Fibroblast of lung (primary cell): ENCODE measurements around the gene SIK2. TPM values are rescaled to one million over a fixed set of nuclear protein-coding genes. Genes with fewer than 3 reads are reported as not detected.

Experiments used
- DNase-seq, 2 donors: peaks; one replicate each; pipeline versions ENCODE4 v3.0.0 to v3.0.0-alpha.2; 2010; ENCODE audit warnings: low read depth in 2 of 2
- H2AFZ ChIP-seq: 2 replicates; pipeline ENCODE4 v1.5.1; 2012; ENCODE audit warnings: low read length, control low read depth, inconsistent platforms
- H3K27ac ChIP-seq: 2 replicates; pipeline ENCODE4 v1.5.1; 2011; ENCODE audit warnings: low read length, control low read depth; ENCODE audit not compliant: insufficient read depth
- H3K27me3 ChIP-seq: 2 replicates; pipeline ENCODE4 v1.5.1; 2011; ENCODE audit warnings: mild to moderate bottlenecking, low read length; ENCODE audit not compliant: control insufficient read depth, insufficient read depth
- H3K36me3 ChIP-seq: 2 replicates; pipeline ENCODE4 v1.5.1; 2011; ENCODE audit warnings: low read length; ENCODE audit not compliant: control insufficient read depth, insufficient read depth
- H3K4me1 ChIP-seq: 2 replicates; pipeline ENCODE4 v1.5.1; 2011; ENCODE audit warnings: low read length; ENCODE audit not compliant: control insufficient read depth, insufficient read depth; ENCODE audit errors: extremely low read depth
- H3K4me2 ChIP-seq: 2 replicates; pipeline ENCODE4 v1.5.1; 2011; ENCODE audit warnings: low read length, control low read depth; ENCODE audit not compliant: insufficient read depth; ENCODE audit errors: extremely low read depth
- H3K4me3 ChIP-seq, 4 experiments: fragments of 200-600 bp in 1 of 4; sonication (generic) in 1 of 4; replicated peaks in 1 of 4; 2 replicates each; pipeline ENCODE4 v1.5.1; 2011 to 2016; ENCODE audit warnings: low read length in 4 of 4, low read depth in 3 of 4, mild to moderate bottlenecking in 3 of 4, control low read depth in 2 of 4, inconsistent platforms in 1 of 4, mixed read lengths in 1 of 4; ENCODE audit not compliant: insufficient read depth in 1 of 4; ENCODE audit errors: control extremely low read depth in 1 of 4
- H3K79me2 ChIP-seq: 2 replicates; pipeline ENCODE4 v1.5.1; 2012; ENCODE audit warnings: mild to moderate bottlenecking, low read length, inconsistent platforms; ENCODE audit not compliant: control insufficient read depth, insufficient read depth
- H3K9ac ChIP-seq: 2 replicates; pipeline ENCODE4 v1.5.1; 2011; ENCODE audit warnings: mild to moderate bottlenecking, low read length, control low read depth; ENCODE audit not compliant: insufficient read depth
- H3K9me3 ChIP-seq: 2 replicates; pipeline ENCODE4 v1.5.1; 2012; ENCODE audit warnings: low read depth, low read length; ENCODE audit not compliant: control insufficient read depth, insufficient read depth
- H4K20me1 ChIP-seq: 2 replicates; pipeline ENCODE4 v1.5.1; 2011; ENCODE audit warnings: low read length; ENCODE audit not compliant: control insufficient read depth, insufficient read depth; ENCODE audit errors: extremely low read depth
- EZH2 ChIP-seq: IDR thresholded peaks from 2 replicates; pipeline ENCODE4 v1.5.1; 2012; ENCODE audit warnings: low read length, control low read depth, mild to moderate bottlenecking; ENCODE audit errors: missing control alignments
- polyA plus RNA-seq, 2 donors: library from polyadenylated mRNA; depleted of rRNA in 1 of 2; stranded (reverse) in 1 of 2; unstranded in 1 of 2; fragments of >200 nt; gene quantifications; 2 replicates each; pipeline ENCODE4 v1.2.1, GENCODE V29; 2011 to 2012; ENCODE audit warnings: missing spikeins in 1 of 2
- total RNA-seq: library from RNA; depleted of rRNA; stranded (reverse); fragments of >200 nt; gene quantifications from 2 replicates; pipeline ENCODE4 v1.2.1, GENCODE V29; 2014
- TF ChIP-seq, protein P1 (sequence below), 2 donors: IDR thresholded peaks in 1 of 2; conservative IDR thresholded peaks in 1 of 2; 1 replicate in 1 of 2; 2 replicates in 1 of 2; pipeline ENCODE4 v1.5.1; 2011 to 2012; ENCODE audit warnings: low read length in 2 of 2, control low read depth in 1 of 2, inconsistent platforms in 1 of 2, low read depth in 1 of 2, mild to moderate bottlenecking in 1 of 2

Gene SIK2
- total and polyA plus RNA-seq, 2 donors (not counting 1 experiment from before 2014, with no cell fraction given) = 16.3 to 19.3 TPM

DNA sequence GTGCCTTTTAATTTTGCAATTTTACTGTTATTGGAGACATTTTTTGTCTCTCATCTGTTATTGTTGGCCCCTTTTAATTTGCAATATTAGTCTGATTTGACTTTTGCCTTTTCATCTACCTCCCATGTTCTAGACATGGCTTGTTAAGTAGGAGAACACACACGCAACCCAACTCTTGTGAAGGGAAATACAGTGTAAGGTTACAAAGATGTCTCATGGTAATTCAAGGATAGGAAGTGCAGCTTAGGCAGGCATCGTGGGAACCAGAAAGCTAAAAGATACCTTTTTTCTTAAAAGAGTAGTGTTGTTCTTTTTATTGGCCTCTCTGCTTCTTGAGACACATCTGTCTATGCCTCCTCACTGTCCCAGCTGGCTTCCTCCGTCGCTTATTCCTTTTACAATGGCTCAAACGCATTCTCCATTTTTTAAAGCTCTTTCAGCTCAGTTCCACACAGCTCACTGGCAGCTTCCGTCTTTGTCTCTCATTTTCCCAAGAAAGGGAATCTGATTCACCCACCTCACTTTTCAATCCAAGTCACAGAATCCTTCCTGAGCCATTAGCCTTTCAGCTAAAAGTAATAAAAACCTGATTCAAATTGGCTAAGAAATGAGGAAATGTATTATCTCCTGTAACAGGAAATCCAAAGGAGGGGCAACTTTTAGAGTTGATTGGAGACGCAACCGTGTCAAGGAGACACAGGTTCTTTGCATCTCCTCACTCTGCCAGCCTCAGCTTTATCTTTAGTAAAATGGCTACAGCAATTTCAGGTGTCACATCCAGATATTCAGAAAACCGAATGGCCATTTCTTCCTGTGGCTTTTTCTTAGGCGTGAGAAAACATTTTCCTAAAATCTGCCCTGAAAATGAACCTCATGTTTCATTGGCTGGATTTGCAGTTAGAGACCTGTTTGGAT, 57.2 kb downstream of the SIK2 start:
- Histone ChIP-seq H3K9ac (no peak overlapping the region), H3K4me2 (no peak overlapping the region), H2AFZ (no peak overlapping the region), H3K4me1 (no peaks in the 10 kb centered on the region), H3K4me3 (no peak overlapping the region), H3K36me3 (no peaks in the 10 kb centered on the region), H3K27me3 (no peaks in the 10 kb centered on the region), H3K27ac (no peak overlapping the region), H4K20me1 (no peaks in the 10 kb centered on the region), H3K9me3 (no peaks in the 10 kb centered on the region), H3K79me2 (peaks cover 4% of the 10 kb centered on the region)
- no peak for DNase-seq
- TF ChIP-seq, protein P1, sequence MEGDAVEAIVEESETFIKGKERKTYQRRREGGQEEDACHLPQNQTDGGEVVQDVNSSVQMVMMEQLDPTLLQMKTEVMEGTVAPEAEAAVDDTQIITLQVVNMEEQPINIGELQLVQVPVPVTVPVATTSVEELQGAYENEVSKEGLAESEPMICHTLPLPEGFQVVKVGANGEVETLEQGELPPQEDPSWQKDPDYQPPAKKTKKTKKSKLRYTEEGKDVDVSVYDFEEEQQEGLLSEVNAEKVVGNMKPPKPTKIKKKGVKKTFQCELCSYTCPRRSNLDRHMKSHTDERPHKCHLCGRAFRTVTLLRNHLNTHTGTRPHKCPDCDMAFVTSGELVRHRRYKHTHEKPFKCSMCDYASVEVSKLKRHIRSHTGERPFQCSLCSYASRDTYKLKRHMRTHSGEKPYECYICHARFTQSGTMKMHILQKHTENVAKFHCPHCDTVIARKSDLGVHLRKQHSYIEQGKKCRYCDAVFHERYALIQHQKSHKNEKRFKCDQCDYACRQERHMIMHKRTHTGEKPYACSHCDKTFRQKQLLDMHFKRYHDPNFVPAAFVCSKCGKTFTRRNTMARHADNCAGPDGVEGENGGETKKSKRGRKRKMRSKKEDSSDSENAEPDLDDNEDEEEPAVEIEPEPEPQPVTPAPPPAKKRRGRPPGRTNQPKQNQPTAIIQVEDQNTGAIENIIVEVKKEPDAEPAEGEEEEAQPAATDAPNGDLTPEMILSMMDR (conservative IDR thresholded peaks at IDR 0.05 in 1 of 2, IDR thresholded peaks at IDR 0.05 in 1 of 2; ENCODE audit: low read depth in 1 of 2, low read length in 2 of 2) = no peak
- no peak for TF ChIP-seq EZH2

DNA sequence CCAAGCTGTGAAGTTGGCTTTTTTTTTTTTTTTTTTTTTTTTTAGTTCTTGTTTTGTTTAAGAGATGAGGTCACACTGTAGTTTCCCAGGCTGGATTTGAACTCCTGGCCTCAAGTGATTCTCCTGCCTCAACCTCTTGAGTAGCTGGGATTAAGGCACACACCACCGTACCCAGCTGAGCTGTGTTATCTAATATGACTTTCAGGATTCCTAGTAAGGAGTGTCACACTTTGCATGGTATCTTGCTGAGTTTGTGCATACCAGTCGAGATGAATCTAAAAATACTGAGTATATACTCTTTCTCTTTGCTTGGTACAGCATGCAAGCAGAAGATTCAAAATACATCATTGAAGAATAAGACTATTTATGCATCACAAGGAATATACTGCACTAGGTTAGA, 58.6 kb downstream of the SIK2 start:
- Histone ChIP-seq H3K79me2 (peaks cover 4% of the 10 kb centered on the region), H3K27me3 (no peaks in the 10 kb centered on the region)
- DNase-seq = no peak

DNA sequence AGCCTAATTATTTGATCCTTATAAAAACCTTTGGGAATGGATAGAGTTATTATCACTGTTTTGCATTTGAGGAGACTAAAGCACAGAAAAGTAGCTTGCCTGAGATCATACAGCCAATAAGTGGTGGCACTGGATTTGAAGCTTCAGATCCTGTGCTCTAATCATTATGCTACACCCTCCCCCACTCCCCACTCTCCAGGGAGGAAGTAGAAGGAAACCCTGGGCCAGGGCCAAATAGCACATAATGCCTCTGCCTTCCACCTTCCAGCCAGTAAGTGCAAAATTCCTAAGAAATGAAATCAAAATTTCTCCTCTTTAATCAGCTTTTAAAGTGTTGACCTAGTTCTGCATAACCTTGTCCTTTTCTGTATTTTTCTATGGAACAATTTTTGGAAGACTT, 61.6 kb downstream of the SIK2 start:
- Histone ChIP-seq H4K20me1 (no peaks in the 10 kb centered on the region), H3K79me2 (no peaks in the 10 kb centered on the region)
- peak in 1 of 2 donors; percentile 42 for DNase-seq

More for the DNA sequence above, 58.6 kb downstream of the SIK2 start:
- H3K4me1 ChIP-seq = no peaks in the 10 kb centered on the region
- H3K4me2 ChIP-seq = no peak overlapping the region
- H3K9me3 ChIP-seq = no peaks in the 10 kb centered on the region
- H2AFZ ChIP-seq = no peak overlapping the region
- H3K9ac ChIP-seq = no peak overlapping the region
- H3K4me3 ChIP-seq = no peak overlapping the region
- TF ChIP-seq, protein P1 (conservative IDR thresholded peaks at IDR 0.05 in 1 of 2, IDR thresholded peaks at IDR 0.05 in 1 of 2; ENCODE audit: low read depth in 1 of 2, low read length in 2 of 2) = no peak
- no peak for TF ChIP-seq EZH2
- no peaks in the 10 kb centered on the region for H4K20me1 ChIP-seq
- H3K27ac ChIP-seq = no peak overlapping the region
- H3K36me3 ChIP-seq = no peaks in the 10 kb centered on the region

More for the DNA sequence above, 61.6 kb downstream of the SIK2 start:
- Histone ChIP-seq H2AFZ (no peak overlapping the region), H3K27me3 (no peaks in the 10 kb centered on the region), H3K4me1 (no peaks in the 10 kb centered on the region), H3K9me3 (no peaks in the 10 kb centered on the region), H3K9ac (no peak overlapping the region), H3K36me3 (no peaks in the 10 kb centered on the region), H3K4me3 (no peak overlapping the region), H3K4me2 (no peak overlapping the region), H3K27ac (no peak overlapping the region)
- TF ChIP-seq EZH2 = no peak
- TF ChIP-seq, protein P1 (conservative IDR thresholded peaks at IDR 0.05 in 1 of 2, IDR thresholded peaks at IDR 0.05 in 1 of 2; ENCODE audit: low read depth in 1 of 2, low read length in 2 of 2) = no peak
